NCI-H510A (cell line): ENCODE measurements around the gene PCYOX1L.
A peak's percentile ranks its signal among the peaks of the same experiment; 100 is the strongest.

Source experiments
- DNase-seq: peaks from one replicate; lab custom pipeline; 2025; lab: John Stamatoyannopoulos, UW

PCYOX1L gene

GRCh38 chr5:149367972-149368645 lies 10.3 kb downstream of the PCYOX1L start:
- DNase-seq: no peak

- no peak for DNase-seq
Observed at GRCh38 chr5:149370878-149371277, 13.0 kb downstream of the PCYOX1L start.

- peak; percentile 31 for DNase-seq
Observed at GRCh38 chr5:149371296-149371962, 13.6 kb downstream of the PCYOX1L start.

- no peak for DNase-seq
Observed at GRCh38 chr5:149372076-149372795, 14.4 kb downstream of the PCYOX1L start.

GRCh38 chr5:149372932-149373331 lies 15.1 kb downstream of the PCYOX1L start:
- no peak for DNase-seq

- no peak for DNase-seq
Observed at GRCh38 chr5:149374303-149374702, 16.5 kb downstream of the PCYOX1L start.

- DNase-seq: no peak
Observed at GRCh38 chr5:149374801-149375200, 17.0 kb downstream of the PCYOX1L start.

GRCh38 chr5:149375434-149375833 lies 17.6 kb downstream of the PCYOX1L start:
- no peak for DNase-seq

- no peak for DNase-seq
Observed at GRCh38 chr5:149376104-149376503, 18.3 kb downstream of the PCYOX1L start.

- DNase-seq: no peak
Observed at GRCh38 chr5:149376711-149377447, 19.0 kb downstream of the PCYOX1L start.

GRCh38 chr5:149378241-149378820 lies 20.5 kb downstream of the PCYOX1L start:
- DNase-seq: no peak

GRCh38 chr5:149379177-149379761 lies 21.4 kb downstream of the PCYOX1L start, which contains the start of gene IL17B:
TSS of gene IL17B (minus strand) at chr5:149379292. CDS start at chr5:149379225, 67 bp downstream.
- DNase-seq: no peak

- no peak for DNase-seq
Observed at GRCh38 chr5:149379818-149380374, 22.1 kb downstream of the PCYOX1L start.

- no peak for DNase-seq
Observed at GRCh38 chr5:149380466-149381121, 22.7 kb downstream of the PCYOX1L start.

- no peak for DNase-seq
Observed at GRCh38 chr5:149381261-149381985, 23.6 kb downstream of the PCYOX1L start.

- DNase-seq: no peak
Observed at GRCh38 chr5:149381986-149382338, 24.1 kb downstream of the PCYOX1L start.

GRCh38 chr5:149382517-149383220 lies 24.8 kb downstream of the PCYOX1L start:
- no peak for DNase-seq

- DNase-seq: no peak
Observed at GRCh38 chr5:149383399-149383798, 25.6 kb downstream of the PCYOX1L start.

- DNase-seq: no peak
Observed at GRCh38 chr5:149386166-149386565, 28.3 kb downstream of the PCYOX1L start.
